ENCODE data around the gene TRIM15.
"Not testable (repeated sequence)": the region's sequence is repeated elsewhere in the genome, so short reads cannot be mapped to it uniquely, and the experiment has no call there.

DNA sequence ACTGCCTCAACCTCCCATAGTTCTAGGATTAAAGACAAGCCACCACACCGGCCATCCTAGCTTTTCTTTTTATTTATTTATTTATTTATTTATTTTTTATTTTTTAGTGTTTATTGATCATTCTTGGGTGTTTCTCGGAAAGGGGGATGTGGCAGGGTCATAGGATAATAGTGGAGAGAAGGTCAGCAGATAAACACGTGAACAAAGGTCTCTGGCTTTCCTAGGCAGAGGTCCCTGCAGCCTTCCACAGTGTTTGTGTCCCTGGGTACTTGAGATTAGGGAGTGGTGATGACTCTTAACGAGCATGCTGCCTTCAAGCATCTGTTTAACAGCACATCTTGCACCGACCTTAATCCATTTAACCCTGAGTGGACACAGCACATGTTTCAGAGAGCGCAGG is 58.0 kb downstream of the TRIM15 start:
- TF ChIP-seq, protein P1, sequence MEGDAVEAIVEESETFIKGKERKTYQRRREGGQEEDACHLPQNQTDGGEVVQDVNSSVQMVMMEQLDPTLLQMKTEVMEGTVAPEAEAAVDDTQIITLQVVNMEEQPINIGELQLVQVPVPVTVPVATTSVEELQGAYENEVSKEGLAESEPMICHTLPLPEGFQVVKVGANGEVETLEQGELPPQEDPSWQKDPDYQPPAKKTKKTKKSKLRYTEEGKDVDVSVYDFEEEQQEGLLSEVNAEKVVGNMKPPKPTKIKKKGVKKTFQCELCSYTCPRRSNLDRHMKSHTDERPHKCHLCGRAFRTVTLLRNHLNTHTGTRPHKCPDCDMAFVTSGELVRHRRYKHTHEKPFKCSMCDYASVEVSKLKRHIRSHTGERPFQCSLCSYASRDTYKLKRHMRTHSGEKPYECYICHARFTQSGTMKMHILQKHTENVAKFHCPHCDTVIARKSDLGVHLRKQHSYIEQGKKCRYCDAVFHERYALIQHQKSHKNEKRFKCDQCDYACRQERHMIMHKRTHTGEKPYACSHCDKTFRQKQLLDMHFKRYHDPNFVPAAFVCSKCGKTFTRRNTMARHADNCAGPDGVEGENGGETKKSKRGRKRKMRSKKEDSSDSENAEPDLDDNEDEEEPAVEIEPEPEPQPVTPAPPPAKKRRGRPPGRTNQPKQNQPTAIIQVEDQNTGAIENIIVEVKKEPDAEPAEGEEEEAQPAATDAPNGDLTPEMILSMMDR (optimal IDR thresholded peaks at IDR 0.05 in 1 of 3, IDR thresholded peaks at IDR 0.05 in 1 of 3, conservative IDR thresholded peaks at IDR 0.05 in 1 of 3; ENCODE audit: extremely low read depth in 1 of 3, insufficient read depth in 2 of 3, low read length in 3 of 3), result not testable (repeated sequence)
- not testable (repeated sequence) for TF ChIP-seq EZH2 (IDR thresholded peaks at IDR 0.05; ENCODE audit: low read length)
